H9 (cell line): ENCODE results near the gene LSS. TPM values are rescaled to one million over a fixed set of nuclear protein-coding genes. Genes with fewer than 3 reads are reported as not detected.

ENCODE experiments used
- DNase-seq: peaks from one replicate; pipeline ENCODE4 v3.0.0-alpha.2; 2017
- H2AFZ ChIP-seq: one replicate; pipeline ENCODE4 v1.6.1; 2013; ENCODE audit warnings: mild to moderate bottlenecking, low read length, control low read depth, moderate library complexity
- H2AK5ac ChIP-seq: 2 replicates; pipeline ENCODE4 v1.6.1; 2013; ENCODE audit warnings: low read length, control low read depth, mixed read lengths; ENCODE audit not compliant: insufficient read length
- H2BK120ac ChIP-seq: one replicate; pipeline ENCODE4 v1.6.1; 2013; ENCODE audit warnings: low read depth, mild to moderate bottlenecking, low read length, control low read depth, inconsistent platforms; ENCODE audit not compliant: poor library complexity, severe bottlenecking
- H2BK12ac ChIP-seq: 2 replicates; pipeline ENCODE4 v1.6.1; 2013; ENCODE audit warnings: low read length, control low read depth, mixed read lengths, low read depth; ENCODE audit not compliant: insufficient read length
- H2BK15ac ChIP-seq: 2 replicates; pipeline ENCODE4 v1.6.1; 2013; ENCODE audit warnings: low read depth, low read length, control low read depth
- H2BK20ac ChIP-seq: one replicate; pipeline ENCODE4 v1.6.1; 2013; ENCODE audit warnings: low read depth, mild to moderate bottlenecking, low read length, control low read depth, inconsistent platforms; ENCODE audit not compliant: poor library complexity, severe bottlenecking
- H2BK5ac ChIP-seq: 2 replicates; pipeline ENCODE4 v1.6.1; 2013; ENCODE audit warnings: low read length, control low read depth, mixed read lengths; ENCODE audit not compliant: insufficient read length
- H3K14ac ChIP-seq: 2 replicates; pipeline ENCODE4 v1.6.1; 2013; ENCODE audit warnings: low read length, control low read depth; ENCODE audit not compliant: insufficient read depth
- H3K18ac ChIP-seq: 2 replicates; pipeline ENCODE4 v1.6.1; 2013; ENCODE audit warnings: low read depth, mild to moderate bottlenecking, mixed read lengths, low read length, control low read depth; ENCODE audit not compliant: insufficient read length
- H3K23ac ChIP-seq: 2 replicates; pipeline ENCODE4 v1.6.1; 2013; ENCODE audit warnings: low read length, control low read depth, mixed read lengths, low read depth; ENCODE audit not compliant: insufficient read length
- H3K23me2 ChIP-seq: 2 replicates; pipeline ENCODE4 v1.6.1; 2013; ENCODE audit warnings: low read depth, mild to moderate bottlenecking, mixed read lengths, low read length, control low read depth; ENCODE audit not compliant: insufficient read length, poor library complexity, severe bottlenecking
- H3K27ac ChIP-seq: 2 replicates; pipeline ENCODE4 v1.5.1; 2013; ENCODE audit warnings: low read length, control low read depth, mixed read lengths, low read depth; ENCODE audit not compliant: insufficient read length
- H3K27me3 ChIP-seq: 2 replicates; pipeline ENCODE4 v1.6.1; 2013; ENCODE audit warnings: low read length, control low read depth, inconsistent platforms; ENCODE audit not compliant: insufficient read depth
- H3K4ac ChIP-seq: 2 replicates; pipeline ENCODE4 v1.6.1; 2013; ENCODE audit warnings: low read depth, mild to moderate bottlenecking, control low read depth, inconsistent platforms, low read length, moderate library complexity
- H3K4me1 ChIP-seq: 2 replicates; pipeline ENCODE4 v1.6.1; 2013; ENCODE audit warnings: low read length, control low read depth, inconsistent platforms; ENCODE audit not compliant: insufficient read depth
- H3K4me2 ChIP-seq: 2 replicates; pipeline ENCODE4 v1.6.1; 2013; ENCODE audit warnings: low read length, control low read depth, mixed read lengths; ENCODE audit not compliant: insufficient read length, insufficient read depth
- H3K56ac ChIP-seq: 2 replicates; pipeline ENCODE4 v1.6.1; 2013; ENCODE audit warnings: low read depth, mild to moderate bottlenecking, mixed read lengths, low read length, control low read depth; ENCODE audit not compliant: insufficient read length
- H3K79me1 ChIP-seq: 2 replicates; pipeline ENCODE4 v1.6.1; 2013; ENCODE audit warnings: low read depth, mild to moderate bottlenecking, moderate library complexity, low read length, control low read depth, inconsistent platforms; ENCODE audit not compliant: insufficient read depth, poor library complexity, severe bottlenecking
- H3K79me2 ChIP-seq: 2 replicates; pipeline ENCODE4 v1.6.1; 2013; ENCODE audit warnings: low read length, control low read depth, inconsistent platforms; ENCODE audit not compliant: insufficient read depth
- H3K9ac ChIP-seq: 2 replicates; pipeline ENCODE4 v1.6.1; 2013; ENCODE audit warnings: low read length, control low read depth, mixed read lengths; ENCODE audit not compliant: insufficient read length; ENCODE audit errors: extremely low read depth
- H3K9me3 ChIP-seq: one replicate; pipeline ENCODE4 v1.6.1; 2013; ENCODE audit warnings: low read depth, low read length, inconsistent platforms; ENCODE audit not compliant: control insufficient read depth
- H3T11ph ChIP-seq: one replicate; pipeline ENCODE4 v1.6.1; 2013; ENCODE audit warnings: mild to moderate bottlenecking, low read length, control low read depth, inconsistent platforms
- H4K20me1 ChIP-seq: one replicate; pipeline ENCODE4 v1.6.1; 2013; ENCODE audit not compliant: control insufficient read depth, insufficient read length, insufficient read depth
- H4K5ac ChIP-seq: 2 replicates; pipeline ENCODE4 v1.6.1; 2013; ENCODE audit warnings: low read depth, mild to moderate bottlenecking, mixed read lengths, low read length, control low read depth; ENCODE audit not compliant: insufficient read length
- H4K8ac ChIP-seq: replicated peaks from 2 replicates; pipeline ENCODE4 v1.6.1; 2013; ENCODE audit warnings: low read length, control low read depth, mixed read lengths, low read depth; ENCODE audit not compliant: insufficient read length
- H4K91ac ChIP-seq: 2 replicates; pipeline ENCODE4 v1.6.1; 2013; ENCODE audit warnings: low read depth, mild to moderate bottlenecking, moderate library complexity, mixed read lengths, low read length, control low read depth; ENCODE audit not compliant: insufficient read length
- H3K27ac Mint-ChIP-seq, 3 experiments: 2 replicates in 2 of 3; 3 replicates in 1 of 3; pipeline ENCODE4 v1.8.0; 2020 to 2021; ENCODE audit warnings: mixed read lengths in 3 of 3, mild to moderate bottlenecking in 1 of 3, moderate library complexity in 1 of 3
- H3K27me3 Mint-ChIP-seq: 2 replicates; pipeline ENCODE4 v1.8.0; 2021; ENCODE audit warnings: low read depth, mild to moderate bottlenecking, moderate library complexity, mixed read lengths
- H3K36me3 Mint-ChIP-seq, 3 experiments: 2 replicates in 2 of 3; 3 replicates in 1 of 3; pipeline ENCODE4 v1.8.0; 2020 to 2021; ENCODE audit warnings: low read depth in 3 of 3, mixed read lengths in 3 of 3; ENCODE audit not compliant: insufficient read depth in 1 of 3
- H3K4me1 Mint-ChIP-seq, 2 experiments: 2 replicates each; pipeline ENCODE4 v1.8.0; 2020; ENCODE audit warnings: mixed read lengths in 2 of 2
- H3K4me3 Mint-ChIP-seq, 2 experiments: 2 replicates in 1 of 2; 3 replicates in 1 of 2; pipeline ENCODE4 v1.8.0; 2020 to 2021; ENCODE audit warnings: mild to moderate bottlenecking in 2 of 2, mixed read lengths in 2 of 2, moderate library complexity in 1 of 2
- H3K9me3 Mint-ChIP-seq, 2 experiments: 2 replicates in 1 of 2; 3 replicates in 1 of 2; pipeline ENCODE4 v1.8.0; 2020; ENCODE audit warnings: mild to moderate bottlenecking in 2 of 2, mixed read lengths in 2 of 2, moderate library complexity in 1 of 2
- WGBS: extraction: QIAGEN DNeasy Blood & Tissue Kit; methylation state at CpG from one replicate; pipeline ENCODE4 v1.1.7; 2013; ENCODE audit warnings: missing lambda C conversion rate, low lambda C conversion rate, mixed read lengths; ENCODE audit not compliant: insufficient read length; ENCODE audit errors: extremely low coverage; 5-methylcytosine and 5-hydroxymethylcytosine counted together
- total RNA-seq: library from RNA; stranded (reverse); gene quantifications from 2 replicates; pipeline ENCODE4 v1.2.1, GENCODE V29; 2021
- TF ChIP-seq, protein P1 (sequence below): fragments of 200-600 bp; sonication (generic); conservative IDR thresholded peaks from 3 replicates; pipeline ENCODE4 v1.8.0; 2021; ENCODE audit warnings: antibody characterized with exemption, mild to moderate bottlenecking

The LSS gene
- total RNA-seq, 1 experiment from 2014 or later = 69.2 TPM

DNA sequence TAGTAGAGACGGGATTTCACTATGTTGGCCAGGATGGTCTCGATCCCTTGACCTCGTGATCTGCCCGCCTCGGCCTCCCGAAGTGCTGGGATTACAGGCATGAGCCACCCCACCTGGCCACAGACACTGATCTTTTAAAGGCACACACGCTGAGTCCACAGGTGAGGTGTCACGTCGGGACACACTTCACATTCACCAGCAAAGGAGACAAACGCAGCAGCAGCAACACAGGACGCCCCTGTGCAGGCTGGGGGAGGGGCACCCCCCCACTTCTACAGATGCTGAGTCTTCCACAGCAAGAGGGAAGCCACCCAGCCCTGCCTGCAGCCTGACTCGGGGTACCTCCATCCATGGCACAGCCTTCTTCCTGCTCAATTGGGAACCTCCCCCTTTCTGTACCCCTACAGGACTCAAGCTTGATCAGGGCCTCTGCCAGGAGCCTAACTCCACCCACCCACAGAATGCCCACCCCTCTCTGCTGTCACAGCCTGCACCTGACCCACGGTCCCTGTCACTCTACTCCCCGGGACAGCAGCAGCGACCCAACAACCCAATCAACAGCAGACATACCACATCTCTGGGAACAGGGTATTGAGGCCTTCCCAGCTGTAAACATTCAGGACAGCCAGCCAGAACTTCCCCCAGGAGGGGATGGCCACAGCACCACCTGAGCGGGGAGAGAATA, 9.5 kb downstream of the LSS start:
- H3K4ac ChIP-seq = no peak overlapping the region
- H3T11ph ChIP-seq = no peak overlapping the region
- TF ChIP-seq, protein P1, sequence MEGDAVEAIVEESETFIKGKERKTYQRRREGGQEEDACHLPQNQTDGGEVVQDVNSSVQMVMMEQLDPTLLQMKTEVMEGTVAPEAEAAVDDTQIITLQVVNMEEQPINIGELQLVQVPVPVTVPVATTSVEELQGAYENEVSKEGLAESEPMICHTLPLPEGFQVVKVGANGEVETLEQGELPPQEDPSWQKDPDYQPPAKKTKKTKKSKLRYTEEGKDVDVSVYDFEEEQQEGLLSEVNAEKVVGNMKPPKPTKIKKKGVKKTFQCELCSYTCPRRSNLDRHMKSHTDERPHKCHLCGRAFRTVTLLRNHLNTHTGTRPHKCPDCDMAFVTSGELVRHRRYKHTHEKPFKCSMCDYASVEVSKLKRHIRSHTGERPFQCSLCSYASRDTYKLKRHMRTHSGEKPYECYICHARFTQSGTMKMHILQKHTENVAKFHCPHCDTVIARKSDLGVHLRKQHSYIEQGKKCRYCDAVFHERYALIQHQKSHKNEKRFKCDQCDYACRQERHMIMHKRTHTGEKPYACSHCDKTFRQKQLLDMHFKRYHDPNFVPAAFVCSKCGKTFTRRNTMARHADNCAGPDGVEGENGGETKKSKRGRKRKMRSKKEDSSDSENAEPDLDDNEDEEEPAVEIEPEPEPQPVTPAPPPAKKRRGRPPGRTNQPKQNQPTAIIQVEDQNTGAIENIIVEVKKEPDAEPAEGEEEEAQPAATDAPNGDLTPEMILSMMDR = no peak
- H2AFZ ChIP-seq = no peak overlapping the region
- H2BK15ac ChIP-seq = no peak overlapping the region
- no peaks in the 10 kb centered on the region for H3K27me3 ChIP-seq
- peaks cover 25 to 50% (median 36%) of the 10 kb centered on the region in 3 experiments for H3K36me3 Mint-ChIP-seq
- no peak overlapping the region for H2BK12ac ChIP-seq
- peak overlapping the region in 1 of 2 experiments; percentile 46; a peak in 1 of 5 replicates for H3K4me3 Mint-ChIP-seq
- no CpG with 5 or more reads among the region's 16 CpGs for WGBS
- no peaks in the 10 kb centered on the region for H3K4me1 ChIP-seq
- H3K79me2 ChIP-seq = peaks cover 19% of the 10 kb centered on the region; the same call in 1 of the 2 replicates
- no peak overlapping the region for H3K23ac ChIP-seq
- no peak overlapping the region for H2BK120ac ChIP-seq
- H3K79me1 ChIP-seq = no peaks in the 10 kb centered on the region
- no peak overlapping the region for H2AK5ac ChIP-seq
- no peak overlapping the region for H3K4me2 ChIP-seq
- H3K4me1 Mint-ChIP-seq = no peaks in the 10 kb centered on the region
- H3K27me3 Mint-ChIP-seq = no peaks in the 10 kb centered on the region
- no peak for DNase-seq
- no peak overlapping the region for H4K8ac ChIP-seq
- H2BK20ac ChIP-seq = no peak overlapping the region
- no peak overlapping the region for H3K18ac ChIP-seq
- no peaks in the 10 kb centered on the region for H3K9me3 Mint-ChIP-seq
- no peaks in the 10 kb centered on the region for H3K23me2 ChIP-seq
- H3K27ac Mint-ChIP-seq = peak overlapping the region; percentile 19 to 52 (median 26); a peak in 4 of 7 replicates
- H4K5ac ChIP-seq = no peak overlapping the region
- H3K9ac ChIP-seq = no peak overlapping the region
- no peaks in the 10 kb centered on the region for H4K20me1 ChIP-seq
- H3K56ac ChIP-seq = no peak overlapping the region
- H4K91ac ChIP-seq = no peak overlapping the region
- H3K14ac ChIP-seq = no peak overlapping the region
- H2BK5ac ChIP-seq = no peak overlapping the region
- H3K9me3 ChIP-seq = no peaks in the 10 kb centered on the region
- no peak overlapping the region for H3K27ac ChIP-seq
